SK-N-MC (cell line): ENCODE measurements around the gene MRPL27.

Experiments
- EZH2 ChIP-seq: fragments of 200-600 bp; sonication (generic); IDR thresholded peaks from one replicate; pipeline ENCODE4 v1.6.1; 2017; ENCODE audit warnings: antibody characterized with exemption
- FOXP2 ChIP-seq: optimal IDR thresholded peaks from 2 replicates; pipeline ENCODE3; 2011; ENCODE audit warnings: mild to moderate bottlenecking, moderate library complexity; ENCODE audit not compliant: insufficient read depth; ENCODE audit errors: extremely low read length, control extremely low read depth
- POLR2AphosphoS5 ChIP-seq: IDR thresholded peaks from 2 replicates; pipeline ENCODE4 v1.6.1; 2012; ENCODE audit warnings: mild to moderate bottlenecking, low read depth, low read length, borderline replicate concordance

GRCh38 chr17:50412188-50412732 lies 39.3 kb upstream of the MRPL27 start:
- TF ChIP-seq EZH2 = no peak
- no peak for TF ChIP-seq POLR2AphosphoS5
- no peak for TF ChIP-seq FOXP2
